ENCODE results near the gene FITM1. TPM values are rescaled to one million over a fixed set of nuclear protein-coding genes. Genes with fewer than 3 reads are reported as not detected.
"Not testable (repeated sequence)": the region's sequence is repeated elsewhere in the genome, so short reads cannot be mapped to it uniquely, and the experiment has no call there.

FITM1 gene
- polyA plus RNA-seq, 12 donors: 54.9 to 160 (median 102) TPM; not detected in 1

GRCh38 chr14:24094841-24095270 lies 35.6 kb upstream of the FITM1 start:
- no peak for DNase-seq

- DNase-seq: no peak
Observed at GRCh38 chr14:24095271-24096068, 35.0 kb upstream of the FITM1 start.

GRCh38 chr14:24096545-24097181 lies 33.8 kb upstream of the FITM1 start:
- no peak for DNase-seq

- DNase-seq: no peak
Observed at GRCh38 chr14:24098229-24098926, 32.1 kb upstream of the FITM1 start.

- no peak for DNase-seq
Observed at GRCh38 chr14:24098927-24099813, 31.3 kb upstream of the FITM1 start.

GRCh38 chr14:24100197-24100981 lies 30.1 kb upstream of the FITM1 start:
- DNase-seq: no peak

GRCh38 chr14:24100982-24101494 lies 29.4 kb upstream of the FITM1 start:
- no peak for DNase-seq

GRCh38 chr14:24102357-24103048 lies 28.0 kb upstream of the FITM1 start:
- DNase-seq: no peak

- no peak for DNase-seq
Observed at GRCh38 chr14:24103451-24103850, 27.0 kb upstream of the FITM1 start.

- DNase-seq: not testable (repeated sequence)
Observed at GRCh38 chr14:24105609-24106239, 24.7 kb upstream of the FITM1 start.

GRCh38 chr14:24106672-24107271 lies 23.7 kb upstream of the FITM1 start:
- DNase-seq: no peak

- DNase-seq: no peak
Observed at GRCh38 chr14:24108336-24108874, 22.1 kb upstream of the FITM1 start.

- DNase-seq: no peak
Observed at GRCh38 chr14:24110060-24110459, 20.4 kb upstream of the FITM1 start.

- DNase-seq: no peak
Observed at GRCh38 chr14:24110523-24110922, 19.9 kb upstream of the FITM1 start.

- DNase-seq: no peak
Observed at GRCh38 chr14:24113379-24113800, 17.1 kb upstream of the FITM1 start.

- DNase-seq: peak; percentile 88
Observed at GRCh38 chr14:24113801-24114531, 16.5 kb upstream of the FITM1 start.

GRCh38 chr14:24114532-24115421 lies 15.7 kb upstream of the FITM1 start, which contains the start of the genes DCAF11 and NRL:
Gene DCAF11, plus strand, starts transcription at chr14:24114777. Its CDS starts 818 bp downstream, at chr14:24115595.
Gene NRL, minus strand, starts transcription at chr14:24114949. Its CDS starts 32,101 bp downstream, at chr14:24082848.
- DNase-seq: peak; percentile 99
